ENCODE data around the gene P2RX6. TPM values are rescaled to one million over a fixed set of nuclear protein-coding genes. Genes with fewer than 3 reads are reported as not detected.

Gene P2RX6
- total RNA-seq, 1 donor from 2014 or later: 0.45 TPM

GRCh38 chr22:21022955-21023614 is 8.1 kb downstream of the P2RX6 start:
- peaks cover 6% of the 10 kb centered on the region for H3K4me1 Mint-ChIP-seq (ENCODE audit: low read depth, unreplicated experiment)
- no peaks in the 10 kb centered on the region for H3K79me2 ChIP-seq (ENCODE audit: insufficient read depth, low read length)
- no peak overlapping the region for H3K4me3 ChIP-seq (ENCODE audit: insufficient read depth, low read depth, low read length)
- H3K36me3 Mint-ChIP-seq (ENCODE audit: low read depth, unreplicated experiment): no peaks in the 10 kb centered on the region
- peaks cover 30% of the 10 kb centered on the region for H3K27me3 Mint-ChIP-seq (ENCODE audit: low read depth, unreplicated experiment)
- peaks cover 7% of the 10 kb centered on the region for H3K4me1 ChIP-seq (ENCODE audit: insufficient read depth, low read length)
- no peak for FAIRE-seq
- no peak overlapping the region for H3K4me2 ChIP-seq (ENCODE audit: low read length)
- no peaks in the 10 kb centered on the region for H3K9me3 ChIP-seq (ENCODE audit: insufficient read depth, low read depth, low read length)
- H3K27ac ChIP-seq (ENCODE audit: low read depth, low read length): no peak overlapping the region
- H4K20me1 ChIP-seq (ENCODE audit: insufficient read depth, low read length): no peaks in the 10 kb centered on the region
- no peak for TF ChIP-seq EZH2 (IDR thresholded peaks at IDR 0.05; ENCODE audit: insufficient read depth, low read length)
- TF ChIP-seq, protein P1, sequence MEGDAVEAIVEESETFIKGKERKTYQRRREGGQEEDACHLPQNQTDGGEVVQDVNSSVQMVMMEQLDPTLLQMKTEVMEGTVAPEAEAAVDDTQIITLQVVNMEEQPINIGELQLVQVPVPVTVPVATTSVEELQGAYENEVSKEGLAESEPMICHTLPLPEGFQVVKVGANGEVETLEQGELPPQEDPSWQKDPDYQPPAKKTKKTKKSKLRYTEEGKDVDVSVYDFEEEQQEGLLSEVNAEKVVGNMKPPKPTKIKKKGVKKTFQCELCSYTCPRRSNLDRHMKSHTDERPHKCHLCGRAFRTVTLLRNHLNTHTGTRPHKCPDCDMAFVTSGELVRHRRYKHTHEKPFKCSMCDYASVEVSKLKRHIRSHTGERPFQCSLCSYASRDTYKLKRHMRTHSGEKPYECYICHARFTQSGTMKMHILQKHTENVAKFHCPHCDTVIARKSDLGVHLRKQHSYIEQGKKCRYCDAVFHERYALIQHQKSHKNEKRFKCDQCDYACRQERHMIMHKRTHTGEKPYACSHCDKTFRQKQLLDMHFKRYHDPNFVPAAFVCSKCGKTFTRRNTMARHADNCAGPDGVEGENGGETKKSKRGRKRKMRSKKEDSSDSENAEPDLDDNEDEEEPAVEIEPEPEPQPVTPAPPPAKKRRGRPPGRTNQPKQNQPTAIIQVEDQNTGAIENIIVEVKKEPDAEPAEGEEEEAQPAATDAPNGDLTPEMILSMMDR (IDR thresholded peaks at IDR 0.05; ENCODE audit: insufficient read depth, low read depth, low read length): no peak
- H3K27ac Mint-ChIP-seq (ENCODE audit: unreplicated experiment): no peak overlapping the region
- no peaks in the 10 kb centered on the region for H3K27me3 ChIP-seq (ENCODE audit: insufficient read depth, low read length)
- no peaks in the 10 kb centered on the region for H3K36me3 ChIP-seq (ENCODE audit: insufficient read depth, low read length)
- DNase-seq (ENCODE audit: low read depth): no peak
- no peak overlapping the region for H2AFZ ChIP-seq (ENCODE audit: low read depth, low read length)
- H3K9me3 Mint-ChIP-seq (ENCODE audit: unreplicated experiment): peaks cover 8% of the 10 kb centered on the region
- no peak overlapping the region for H3K4me3 Mint-ChIP-seq (ENCODE audit: unreplicated experiment)
- no peak overlapping the region for H3K9ac ChIP-seq (ENCODE audit: low read length)

- Mint-ChIP-seq H3K9me3 (ENCODE audit: unreplicated experiment) (no peaks in the 10 kb centered on the region), H3K27me3 (ENCODE audit: low read depth, unreplicated experiment) (peaks cover 35% of the 10 kb centered on the region), H3K36me3 (ENCODE audit: low read depth, unreplicated experiment) (no peaks in the 10 kb centered on the region), H3K27ac (ENCODE audit: unreplicated experiment) (no peak overlapping the region), H3K4me3 (ENCODE audit: unreplicated experiment) (no peak overlapping the region), H3K4me1 (ENCODE audit: low read depth, unreplicated experiment) (peaks cover 6% of the 10 kb centered on the region)
- no peak overlapping the region for H3K27ac ChIP-seq (ENCODE audit: low read depth, low read length)
- TF ChIP-seq EZH2 (IDR thresholded peaks at IDR 0.05; ENCODE audit: insufficient read depth, low read length): no peak
- TF ChIP-seq, protein P1 (IDR thresholded peaks at IDR 0.05; ENCODE audit: insufficient read depth, low read depth, low read length): no peak
- no peak overlapping the region for H3K4me2 ChIP-seq (ENCODE audit: low read length)
- H2AFZ ChIP-seq (ENCODE audit: low read depth, low read length): no peak overlapping the region
- H3K4me1 ChIP-seq (ENCODE audit: insufficient read depth, low read length): peaks cover 7% of the 10 kb centered on the region
- no peaks in the 10 kb centered on the region for H3K36me3 ChIP-seq (ENCODE audit: insufficient read depth, low read length)
- no peak overlapping the region for H3K9ac ChIP-seq (ENCODE audit: low read length)
- no peak for DNase-seq (ENCODE audit: low read depth)
- H4K20me1 ChIP-seq (ENCODE audit: insufficient read depth, low read length): no peaks in the 10 kb centered on the region
- no peak for FAIRE-seq
- H3K27me3 ChIP-seq (ENCODE audit: insufficient read depth, low read length): no peaks in the 10 kb centered on the region
- H3K9me3 ChIP-seq (ENCODE audit: insufficient read depth, low read depth, low read length): no peaks in the 10 kb centered on the region
- no peak overlapping the region for H3K4me3 ChIP-seq (ENCODE audit: insufficient read depth, low read depth, low read length)
- no peaks in the 10 kb centered on the region for H3K79me2 ChIP-seq (ENCODE audit: insufficient read depth, low read length)
Measured at GRCh38 chr22:21025266-21025665, 10.3 kb downstream of the P2RX6 start.

All from astrocyte (in vitro differentiated cells and primary cell).